ACC112 (cell line): ENCODE results near the gene BAX.

Experiments used
- H2AFZ ChIP-seq: fragments of 200-600 bp; sonication (generic); one replicate; pipeline ENCODE4 v1.6.0; 2017; ENCODE audit warnings: antibody characterized with exemption, low read length; ENCODE audit not compliant: unreplicated experiment
- H3K27ac ChIP-seq: fragments of 200-600 bp; sonication (generic); 2 replicates; pipeline ENCODE4 v1.5.1; 2014; ENCODE audit warnings: low read depth, mild to moderate bottlenecking, antibody characterized with exemption, low read length, moderate library complexity
- H3K27me3 ChIP-seq: fragments of 200-600 bp; sonication (generic); 2 replicates; pipeline ENCODE4 v1.6.1; 2014; ENCODE audit warnings: mild to moderate bottlenecking, antibody characterized with exemption, low read length, moderate library complexity, mixed read lengths; ENCODE audit not compliant: insufficient read depth
- H3K36me3 ChIP-seq: fragments of 200-600 bp; sonication (generic); 2 replicates; pipeline ENCODE4 v1.6.1; 2016; ENCODE audit warnings: mild to moderate bottlenecking, antibody characterized with exemption, low read length, moderate library complexity, mixed read lengths; ENCODE audit not compliant: insufficient read depth
- H3K4me1 ChIP-seq: fragments of 200-600 bp; sonication (generic); one replicate; pipeline ENCODE4 v1.6.1; 2016; ENCODE audit warnings: low read length, mixed read lengths; ENCODE audit not compliant: insufficient read depth, unreplicated experiment, control insufficient read depth
- H3K4me3 ChIP-seq: fragments of 200-600 bp; sonication (generic); 2 replicates; pipeline ENCODE4 v1.5.1; 2014; ENCODE audit warnings: mild to moderate bottlenecking, low read depth, low read length
- H3K79me2 ChIP-seq: fragments of 200-600 bp; sonication (generic); one replicate; pipeline ENCODE4 v1.6.0; 2016; ENCODE audit warnings: low read length; ENCODE audit not compliant: control insufficient read depth, unreplicated experiment, insufficient read depth

Gene BAX

GRCh38 chr19:48988860-48989259 lies 34.2 kb downstream of the BAX start:
- Histone ChIP-seq H3K27me3 (no peaks in the 10 kb centered on the region), H3K79me2 (peaks cover 32% of the 10 kb centered on the region), H3K4me3 (no peak overlapping the region), H3K36me3 (0 out of 2 replicates have a peak, but pooled peaks cover 2% of the 10 kb centered on the region), H3K4me1 (peaks cover 3% of the 10 kb centered on the region), H3K27ac (no peak overlapping the region), H2AFZ (no peak overlapping the region)

- Histone ChIP-seq H3K4me1 (peaks cover 4% of the 10 kb centered on the region), H2AFZ (no peak overlapping the region), H3K36me3 (0 out of 2 replicates have a peak, but pooled peaks cover 2% of the 10 kb centered on the region), H3K79me2 (peaks cover 41% of the 10 kb centered on the region), H3K27me3 (no peaks in the 10 kb centered on the region), H3K27ac (no peak overlapping the region), H3K4me3 (no peak overlapping the region)
Measured at GRCh38 chr19:48989701-48990291, 35.1 kb downstream of the BAX start.

GRCh38 chr19:48990400-48990799 lies 35.7 kb downstream of the BAX start:
- Histone ChIP-seq H3K79me2 (peaks cover 47% of the 10 kb centered on the region), H3K4me3 (no peak overlapping the region), H2AFZ (no peak overlapping the region), H3K36me3 (0 out of 2 replicates have a peak, but pooled peaks cover 2% of the 10 kb centered on the region), H3K27me3 (no peaks in the 10 kb centered on the region), H3K4me1 (peaks cover 8% of the 10 kb centered on the region), H3K27ac (no peak overlapping the region)

GRCh38 chr19:48991011-48991609 lies 36.4 kb downstream of the BAX start:
- no peaks in the 10 kb centered on the region for H3K27me3 ChIP-seq
- no peak overlapping the region for H3K27ac ChIP-seq
- H2AFZ ChIP-seq, result no peak overlapping the region
- H3K36me3 ChIP-seq, result 0 out of 2 replicates have a peak, but pooled peaks cover 2% of the 10 kb centered on the region
- peak overlapping the region; percentile 91; the same call in 1 of the 2 replicates for H3K4me3 ChIP-seq
- peaks cover 54% of the 10 kb centered on the region for H3K79me2 ChIP-seq
- peaks cover 8% of the 10 kb centered on the region for H3K4me1 ChIP-seq

GRCh38 chr19:48991873-48992580 lies 37.4 kb downstream of the BAX start:
- H3K36me3 ChIP-seq, result no peaks in the 10 kb centered on the region
- peak overlapping the region; percentile 60 for H3K27ac ChIP-seq
- peak overlapping the region; percentile 91 for H3K4me3 ChIP-seq
- H3K27me3 ChIP-seq, result no peaks in the 10 kb centered on the region
- peaks cover 8% of the 10 kb centered on the region for H3K4me1 ChIP-seq
- no peak overlapping the region for H2AFZ ChIP-seq
- peaks cover 58% of the 10 kb centered on the region for H3K79me2 ChIP-seq

GRCh38 chr19:48992581-48993174 lies 38.0 kb downstream of the BAX start:
- no peaks in the 10 kb centered on the region for H3K27me3 ChIP-seq
- H3K79me2 ChIP-seq, result peaks cover 64% of the 10 kb centered on the region
- H3K4me3 ChIP-seq, result peak overlapping the region; percentile 91
- no peak overlapping the region for H2AFZ ChIP-seq
- no peaks in the 10 kb centered on the region for H3K36me3 ChIP-seq
- H3K27ac ChIP-seq, result peak overlapping the region; percentile 60
- H3K4me1 ChIP-seq, result peaks cover 8% of the 10 kb centered on the region

- Histone ChIP-seq H3K4me3 (peak within 1 kb of the TSS; percentile 91), H2AFZ (no peak within 1 kb of the TSS), H3K27me3 (no peaks in the 10 kb centered on the region), H3K79me2 (peaks cover 66% of the 10 kb centered on the region), H3K36me3 (no peaks in the 10 kb centered on the region), H3K27ac (peak within 1 kb of the TSS; percentile 72), H3K4me1 (peaks cover 8% of the 10 kb centered on the region)
Measured at GRCh38 chr19:48993175-48994034, 38.7 kb downstream of the BAX start, which contains the start of the genes GYS1 and RUVBL2. Gene GYS1, minus strand, starts transcription at chr19:48993309. Its CDS starts 197 bp downstream, at chr19:48993112. Gene RUVBL2, plus strand, starts transcription at chr19:48993887. Its CDS starts 25 bp downstream, at chr19:48993912.

- Histone ChIP-seq H3K4me3 (peak overlapping the region; percentile 91), H3K36me3 (no peaks in the 10 kb centered on the region), H3K27ac (peak overlapping the region; percentile 72), H2AFZ (no peak overlapping the region), H3K27me3 (no peaks in the 10 kb centered on the region), H3K4me1 (peaks cover 8% of the 10 kb centered on the region), H3K79me2 (peaks cover 66% of the 10 kb centered on the region)
Measured at GRCh38 chr19:48994035-48994386, 39.3 kb downstream of the BAX start.

GRCh38 chr19:48997972-48998371 lies 43.3 kb downstream of the BAX start:
- H3K4me3 ChIP-seq, result no peak overlapping the region
- H3K36me3 ChIP-seq, result no peaks in the 10 kb centered on the region
- peaks cover 36% of the 10 kb centered on the region for H3K79me2 ChIP-seq
- peaks cover 4% of the 10 kb centered on the region for H3K4me1 ChIP-seq
- H3K27ac ChIP-seq, result no peak overlapping the region
- H3K27me3 ChIP-seq, result no peaks in the 10 kb centered on the region
- H2AFZ ChIP-seq, result no peak overlapping the region
